Liver (tissue), 9 donors: Measurements from ENCODE around the gene ITGBL1. TPM values are rescaled to one million over a fixed set of nuclear protein-coding genes. Genes with fewer than 3 reads are reported as not detected.

Experiments used
- DNase-seq: peaks from one replicate; pipeline ENCODE4 v3.0.0-alpha.2; 2017; ENCODE audit warnings: low spot score
- H3K27ac ChIP-seq, 2 donors: one replicate each; pipeline ENCODE4 v1.7.0; 2013; ENCODE audit warnings: inconsistent platforms in 2 of 2, low read length in 2 of 2, control low read depth in 1 of 2, low read depth in 1 of 2, mild to moderate bottlenecking in 1 of 2
- H3K27me3 ChIP-seq, 4 donors: one replicate each; pipeline versions ENCODE4 v1.6.1 to v1.7.0; 2013; ENCODE audit warnings: low read length in 3 of 4, inconsistent platforms in 1 of 4, mild to moderate bottlenecking in 1 of 4, moderate library complexity in 1 of 4; ENCODE audit not compliant: control insufficient read depth in 4 of 4, insufficient read depth in 4 of 4
- H3K36me3 ChIP-seq, 4 donors: one replicate each; pipeline versions ENCODE4 v1.6.1 to v1.7.0; 2013; ENCODE audit warnings: low read length in 3 of 4, mild to moderate bottlenecking in 3 of 4, low read depth in 1 of 4, moderate library complexity in 1 of 4; ENCODE audit not compliant: control insufficient read depth in 4 of 4, insufficient read depth in 3 of 4
- H3K4me1 ChIP-seq, 4 donors: one replicate each; pipeline versions ENCODE4 v1.6.1 to v1.7.0; 2013; ENCODE audit warnings: low read length in 3 of 4, mild to moderate bottlenecking in 3 of 4, moderate library complexity in 1 of 4; ENCODE audit not compliant: control insufficient read depth in 4 of 4, insufficient read depth in 4 of 4
- H3K4me3 ChIP-seq, 3 donors: one replicate each; pipeline versions ENCODE4 v1.6.1 to v1.7.0; 2013; ENCODE audit warnings: low read length in 3 of 3, control low read depth in 1 of 3, low read depth in 1 of 3, mild to moderate bottlenecking in 1 of 3
- H3K9ac ChIP-seq, 2 donors: one replicate each; pipeline ENCODE4 v1.7.0; 2013; ENCODE audit warnings: low read length in 2 of 2, mild to moderate bottlenecking in 2 of 2, moderate library complexity in 2 of 2, control low read depth in 1 of 2, low read depth in 1 of 2
- H3K9me3 ChIP-seq, 4 donors: one replicate each; pipeline versions ENCODE4 v1.6.1 to v1.7.0; 2013; ENCODE audit warnings: low read length in 3 of 4; ENCODE audit not compliant: control insufficient read depth in 4 of 4
- ATF3 ChIP-seq: IDR thresholded peaks from 2 replicates; pipeline ENCODE4 v1.6.1; 2016; ENCODE audit warnings: antibody characterized with exemption
- CTCF ChIP-seq: fragments of 150-350 bp; IDR thresholded peaks from 2 replicates; pipeline ENCODE4 v1.5.1; 2017; ENCODE audit warnings: improper control_type of control experiment, low read depth, low read length; ENCODE audit not compliant: missing input control
- EGR1 ChIP-seq, 2 donors: IDR thresholded peaks; 2 replicates each; pipeline ENCODE4 v1.6.1; 2016 to 2018; ENCODE audit warnings: antibody characterized with exemption in 2 of 2, low read depth in 2 of 2
- FOXA1 ChIP-seq: IDR thresholded peaks from 2 replicates; pipeline ENCODE4 v1.6.1; 2016; ENCODE audit warnings: antibody characterized with exemption
- FOXA2 ChIP-seq: IDR thresholded peaks from 2 replicates; pipeline ENCODE4 v1.6.1; 2016; ENCODE audit warnings: antibody characterized with exemption
- GABPA ChIP-seq, 2 donors: IDR thresholded peaks in 1 of 2; conservative IDR thresholded peaks in 1 of 2; 2 replicates each; pipeline ENCODE4 v1.6.1; 2016; ENCODE audit warnings: antibody characterized with exemption in 2 of 2, mild to moderate bottlenecking in 1 of 2, moderate library complexity in 1 of 2
- HNF4A ChIP-seq, 2 donors: conservative IDR thresholded peaks; 2 replicates each; pipeline ENCODE4 v1.6.1; 2016; ENCODE audit warnings: antibody characterized with exemption in 2 of 2, mild to moderate bottlenecking in 2 of 2
- HNF4G ChIP-seq: IDR thresholded peaks from 2 replicates; pipeline ENCODE4 v1.6.1; 2016; ENCODE audit warnings: antibody characterized with exemption
- JUND ChIP-seq, 2 donors: IDR thresholded peaks; 2 replicates each; pipeline ENCODE4 v1.6.1; 2016; ENCODE audit warnings: antibody characterized with exemption in 2 of 2
- MAX ChIP-seq: IDR thresholded peaks from 2 replicates; pipeline ENCODE4 v1.6.1; 2016; ENCODE audit warnings: antibody characterized with exemption
- NR2F2 ChIP-seq: IDR thresholded peaks from 2 replicates; pipeline ENCODE4 v1.6.1; 2016; ENCODE audit warnings: antibody characterized with exemption
- RAD21 ChIP-seq, 2 donors: IDR thresholded peaks; 2 replicates each; pipeline ENCODE4 v1.6.1; 2016; ENCODE audit warnings: antibody characterized with exemption in 2 of 2, mild to moderate bottlenecking in 2 of 2
- REST ChIP-seq: IDR thresholded peaks from 2 replicates; pipeline ENCODE4 v1.6.1; 2016; ENCODE audit warnings: antibody characterized with exemption, mild to moderate bottlenecking
- RXRA ChIP-seq, 2 donors: IDR thresholded peaks; 2 replicates each; pipeline ENCODE4 v1.6.1; 2017 to 2018; ENCODE audit warnings: antibody characterized with exemption in 2 of 2, mild to moderate bottlenecking in 1 of 2
- SP1 ChIP-seq: IDR thresholded peaks from 2 replicates; pipeline ENCODE4 v1.6.1; 2018; ENCODE audit warnings: antibody characterized with exemption, mild to moderate bottlenecking
- TAF1 ChIP-seq: conservative IDR thresholded peaks from 2 replicates; pipeline ENCODE4 v1.6.1; 2016; ENCODE audit warnings: antibody characterized with exemption, mild to moderate bottlenecking
- YY1 ChIP-seq: IDR thresholded peaks from 2 replicates; pipeline ENCODE4 v1.6.1; 2016; ENCODE audit warnings: antibody characterized with exemption, mild to moderate bottlenecking
- ZBTB33 ChIP-seq: IDR thresholded peaks from 2 replicates; pipeline ENCODE4 v1.6.1; 2016; ENCODE audit warnings: antibody characterized with exemption
- WGBS: extraction: QIAGEN DNeasy Blood & Tissue Kit; methylation state at CpG from one replicate; pipeline ENCODE4 v1.1.7; 2013; 5-methylcytosine and 5-hydroxymethylcytosine counted together
- polyA plus RNA-seq, 2 donors: library from polyadenylated mRNA; stranded (reverse) in 1 of 2; unstranded in 1 of 2; fragments of 200-250 nt in 1 of 2; fragments of >200 nt in 1 of 2; fragmentation: Nextera tagmentation in 1 of 2; extraction: Ambion mirVana in 1 of 2; gene quantifications; one replicate each; pipeline versions ENCODE4 v1.2.1 to v1.2.3, GENCODE V29; 2013 to 2015
- total RNA-seq, 2 donors: library from RNA; depleted of rRNA; stranded (reverse); fragments of >200 nt; gene quantifications; one replicate each; pipeline ENCODE4 v1.2.3, GENCODE V29; 2014
- donor health status: healthy.
- donor health status: healthy.
- donor health status: healthy.
- donor health status: healthy.
- donor health status: healthy.

The ITGBL1 gene
- total and polyA plus RNA-seq, 4 donors, result 0.28 to 2.2 (median 1.2) TPM

- Histone ChIP-seq H3K4me3 (no peak overlapping the region), H3K9me3 (no peaks in the 10 kb centered on the region), H3K36me3 (no peaks in the 10 kb centered on the region), H3K4me1 (peaks cover 3 to 30% (median 7%) of the 10 kb centered on the region in 4 donors), H3K9ac (no peak overlapping the region), H3K27me3 (no peaks in the 10 kb centered on the region), H3K27ac (peak overlapping the region; percentile 39 to 69)
- no peak for DNase-seq
- no peak for TF ChIP-seq EGR1 (IDR thresholded peaks at IDR 0.05; ENCODE audit: low read depth in 2 of 2)
- TF ChIP-seq RAD21 (IDR thresholded peaks at IDR 0.05), result peak in 1 of 2 donors; percentile 4
- peak in 1 of 2 donors; percentile 71 for TF ChIP-seq JUND (IDR thresholded peaks at IDR 0.05)
- peak; percentile 72 for TF ChIP-seq YY1
- no peak for TF ChIP-seq REST
- TF ChIP-seq FOXA2, result no peak
- TF ChIP-seq ZBTB33, result peak; percentile 12
- peak; percentile 12 for TF ChIP-seq SP1
- TF ChIP-seq RXRA (IDR thresholded peaks at IDR 0.05), result peak in 1 of 2 donors; percentile 4
- WGBS, result 38% methylated on average over 1 of the region's 1 CpG
These were observed 294.6 kb downstream of the ITGBL1 start for GRCh38 chr13:101747039-101747438.

GRCh38 chr13:101749584-101749983, 297.1 kb downstream of the ITGBL1 start:
- TF ChIP-seq RXRA (IDR thresholded peaks at IDR 0.05), result peak in 1 of 2 donors; percentile 29
- no peak for TF ChIP-seq CTCF
- TF ChIP-seq YY1, result peak; percentile 57
- TF ChIP-seq EGR1 (IDR thresholded peaks at IDR 0.05; ENCODE audit: low read depth in 2 of 2), result no peak
- TF ChIP-seq FOXA2, result no peak
- no peak for TF ChIP-seq REST
- no peak for TF ChIP-seq SP1
- TF ChIP-seq GABPA (IDR thresholded peaks at IDR 0.05 in 1 of 2, conservative IDR thresholded peaks at IDR 0.05 in 1 of 2), result no peak
- TF ChIP-seq JUND (IDR thresholded peaks at IDR 0.05), result no peak
- TF ChIP-seq MAX, result peak; percentile 29
- no peak for TF ChIP-seq NR2F2
- no peak for TF ChIP-seq RAD21 (IDR thresholded peaks at IDR 0.05)
- TF ChIP-seq ATF3, result no peak
- TF ChIP-seq TAF1, result no peak
- no peak for TF ChIP-seq ZBTB33
- TF ChIP-seq HNF4G, result no peak
- peak; percentile 46 to 74 for TF ChIP-seq HNF4A (conservative IDR thresholded peaks at IDR 0.05)
- TF ChIP-seq FOXA1, result no peak
- H3K4me3 ChIP-seq, result no peak overlapping the region
- DNase-seq, result no peak
- H3K27ac ChIP-seq, result peak overlapping the region; percentile 26 to 77
- H3K4me1 ChIP-seq, result peaks cover 3 to 30% (median 7%) of the 10 kb centered on the region in 4 donors
- H3K27me3 ChIP-seq, result no peaks in the 10 kb centered on the region
- H3K9ac ChIP-seq, result no peak overlapping the region
- no peaks in the 10 kb centered on the region for H3K9me3 ChIP-seq
- 38% methylated on average over 1 of the region's 1 CpG for WGBS
- H3K36me3 ChIP-seq, result no peaks in the 10 kb centered on the region
